ENCODE measurements around the gene ZNF211. TPM values are rescaled to one million over a fixed set of nuclear protein-coding genes. Genes with fewer than 3 reads are reported as not detected.

Gene ZNF211
- total and polyA plus RNA-seq, 10 of the 15 experiments (the other 5 are each of a cell fraction or from before 2014, with no cell fraction given) = 2.1 to 20.6 (median 9.3) TPM

DNA sequence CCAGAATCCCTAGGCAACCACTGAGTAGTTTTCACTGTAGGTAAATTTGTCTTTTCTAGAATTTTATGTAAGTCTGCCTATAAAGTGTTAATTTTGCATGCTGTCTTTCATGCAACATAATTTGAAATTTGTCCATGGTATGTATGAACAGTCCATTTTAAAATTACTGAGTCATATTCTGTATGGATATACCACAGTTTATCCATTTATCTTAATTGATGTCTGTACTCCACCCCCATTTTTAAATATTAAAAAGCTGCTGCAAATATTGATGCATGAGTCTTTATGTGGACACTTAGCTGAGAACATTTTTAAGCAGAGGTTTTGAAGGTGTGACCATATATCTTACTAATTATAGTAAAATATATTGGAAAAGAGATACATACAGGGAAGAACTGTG lies 9.9 kb upstream of the ZNF211 start:
- in situ Hi-C loops (cut with MboI) (no loop called here), intact Hi-C loops (cut with micrococcal nuclease; ENCODE audit: unreplicated experiment) (no loop called here)
- no peak overlapping the region for H3K4me2 ChIP-seq (ENCODE audit: control insufficient read depth, insufficient read depth)
- H3K4me3 ChIP-seq = no peak overlapping the region
- no peak overlapping the region for H2AFZ ChIP-seq (ENCODE audit: control insufficient read depth, low read depth, low read length)
- no peak for ATAC-seq
- no peaks in the 10 kb centered on the region for H3K4me1 ChIP-seq (ENCODE audit: control insufficient read depth, insufficient read depth, low read length)
- no peak overlapping the region for H3K27ac ChIP-seq (ENCODE audit: control insufficient read depth, insufficient read depth)
- DNase-seq (ENCODE audit: low read depth, low spot score) = no peak
- no peaks in the 10 kb centered on the region; the same call in 1 of the 2 replicates for H3K79me2 ChIP-seq (ENCODE audit: control insufficient read depth, insufficient read depth, low read length)
- no TSS peak for BruUV-seq (replicated peaks)
- no peak overlapping the region for H3K9ac ChIP-seq (ENCODE audit: control insufficient read depth, insufficient read depth, low read length)
- TF ChIP-seq POU2F2 (IDR thresholded peaks at IDR 0.05; ENCODE audit: borderline replicate concordance, low read depth, low read length) = no peak
- no peak for TF ChIP-seq NFYB (IDR thresholded peaks at IDR 0.05; ENCODE audit: insufficient read depth, low read depth, low read length)
- TF ChIP-seq TAF1 (IDR thresholded peaks at IDR 0.05; ENCODE audit: borderline replicate concordance, low read depth, low read length) = no peak
- TF ChIP-seq, protein P1, sequence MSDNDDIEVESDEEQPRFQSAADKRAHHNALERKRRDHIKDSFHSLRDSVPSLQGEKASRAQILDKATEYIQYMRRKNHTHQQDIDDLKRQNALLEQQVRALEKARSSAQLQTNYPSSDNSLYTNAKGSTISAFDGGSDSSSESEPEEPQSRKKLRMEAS (IDR thresholded peaks at IDR 0.05; ENCODE audit: low read depth, low read length) = no peak
- TF ChIP-seq, protein P2, sequence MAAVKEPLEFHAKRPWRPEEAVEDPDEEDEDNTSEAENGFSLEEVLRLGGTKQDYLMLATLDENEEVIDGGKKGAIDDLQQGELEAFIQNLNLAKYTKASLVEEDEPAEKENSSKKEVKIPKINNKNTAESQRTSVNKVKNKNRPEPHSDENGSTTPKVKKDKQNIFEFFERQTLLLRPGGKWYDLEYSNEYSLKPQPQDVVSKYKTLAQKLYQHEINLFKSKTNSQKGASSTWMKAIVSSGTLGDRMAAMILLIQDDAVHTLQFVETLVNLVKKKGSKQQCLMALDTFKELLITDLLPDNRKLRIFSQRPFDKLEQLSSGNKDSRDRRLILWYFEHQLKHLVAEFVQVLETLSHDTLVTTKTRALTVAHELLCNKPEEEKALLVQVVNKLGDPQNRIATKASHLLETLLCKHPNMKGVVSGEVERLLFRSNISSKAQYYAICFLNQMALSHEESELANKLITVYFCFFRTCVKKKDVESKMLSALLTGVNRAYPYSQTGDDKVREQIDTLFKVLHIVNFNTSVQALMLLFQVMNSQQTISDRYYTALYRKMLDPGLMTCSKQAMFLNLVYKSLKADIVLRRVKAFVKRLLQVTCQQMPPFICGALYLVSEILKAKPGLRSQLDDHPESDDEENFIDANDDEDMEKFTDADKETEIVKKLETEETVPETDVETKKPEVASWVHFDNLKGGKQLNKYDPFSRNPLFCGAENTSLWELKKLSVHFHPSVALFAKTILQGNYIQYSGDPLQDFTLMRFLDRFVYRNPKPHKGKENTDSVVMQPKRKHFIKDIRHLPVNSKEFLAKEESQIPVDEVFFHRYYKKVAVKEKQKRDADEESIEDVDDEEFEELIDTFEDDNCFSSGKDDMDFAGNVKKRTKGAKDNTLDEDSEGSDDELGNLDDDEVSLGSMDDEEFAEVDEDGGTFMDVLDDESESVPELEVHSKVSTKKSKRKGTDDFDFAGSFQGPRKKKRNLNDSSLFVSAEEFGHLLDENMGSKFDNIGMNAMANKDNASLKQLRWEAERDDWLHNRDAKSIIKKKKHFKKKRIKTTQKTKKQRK (IDR thresholded peaks at IDR 0.05; ENCODE audit: low read depth, low read length) = no peak
- TF ChIP-seq ZNF217 (IDR thresholded peaks at IDR 0.05) = no peak
- TF ChIP-seq, protein P3, sequence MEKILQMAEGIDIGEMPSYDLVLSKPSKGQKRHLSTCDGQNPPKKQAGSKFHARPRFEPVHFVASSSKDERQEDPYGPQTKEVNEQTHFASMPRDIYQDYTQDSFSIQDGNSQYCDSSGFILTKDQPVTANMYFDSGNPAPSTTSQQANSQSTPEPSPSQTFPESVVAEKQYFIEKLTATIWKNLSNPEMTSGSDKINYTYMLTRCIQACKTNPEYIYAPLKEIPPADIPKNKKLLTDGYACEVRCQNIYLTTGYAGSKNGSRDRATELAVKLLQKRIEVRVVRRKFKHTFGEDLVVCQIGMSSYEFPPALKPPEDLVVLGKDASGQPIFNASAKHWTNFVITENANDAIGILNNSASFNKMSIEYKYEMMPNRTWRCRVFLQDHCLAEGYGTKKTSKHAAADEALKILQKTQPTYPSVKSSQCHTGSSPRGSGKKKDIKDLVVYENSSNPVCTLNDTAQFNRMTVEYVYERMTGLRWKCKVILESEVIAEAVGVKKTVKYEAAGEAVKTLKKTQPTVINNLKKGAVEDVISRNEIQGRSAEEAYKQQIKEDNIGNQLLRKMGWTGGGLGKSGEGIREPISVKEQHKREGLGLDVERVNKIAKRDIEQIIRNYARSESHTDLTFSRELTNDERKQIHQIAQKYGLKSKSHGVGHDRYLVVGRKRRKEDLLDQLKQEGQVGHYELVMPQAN (conservative IDR thresholded peaks at IDR 0.05) = no peak
- no peak for TF ChIP-seq IKZF2 (IDR thresholded peaks at IDR 0.05)
- TF ChIP-seq IKZF1 (conservative IDR thresholded peaks at IDR 0.05) = no peak
- no peak for TF ChIP-seq NFXL1 (IDR thresholded peaks at IDR 0.05; ENCODE audit: borderline replicate concordance)
- TF ChIP-seq KLF5 (IDR thresholded peaks at IDR 0.05; ENCODE audit: partially characterized antibody) = no peak
- no peak for TF ChIP-seq NFYA (IDR thresholded peaks at IDR 0.05; ENCODE audit: borderline replicate concordance, low read depth, low read length)
- no peak for TF ChIP-seq NR2F1 (conservative IDR thresholded peaks at IDR 0.05)
- peaks cover 8 to 40% of the 10 kb centered on the region in 2 experiments for H3K36me3 ChIP-seq (ENCODE audit: control insufficient read depth in 2 of 2, insufficient read depth in 2 of 2, low read length in 1 of 2)
- ChIA-PET POLR2A (no interaction called here), SMC1A (ENCODE audit: uncharacterized antibody, unreplicated experiment) (no interaction called here), RAD21 (ENCODE audit: unreplicated experiment) (no interaction called here), CTCF (no interaction called here)
- no peak for FAIRE-seq
- peaks cover 60% of the 10 kb centered on the region for H3K9me3 ChIP-seq (replicated peaks; ENCODE audit: control insufficient read depth, insufficient read depth, low read length)
- no peaks in the 10 kb centered on the region for H3K27me3 ChIP-seq (replicated peaks in 1 of 2; ENCODE audit: control insufficient read depth in 2 of 2, insufficient read depth in 2 of 2, low read length in 1 of 2)
- no peaks in the 10 kb centered on the region for H4K20me1 ChIP-seq (ENCODE audit: control insufficient read depth, insufficient read depth)
